Body of pancreas (tissue), 4 donors: ENCODE data around the gene COMT. TPM values are rescaled to one million over a fixed set of nuclear protein-coding genes. Genes with fewer than 3 reads are reported as not detected.

Experiments
- ATAC-seq: fragments of 150-250 bp; one replicate; pipeline ENCODE4 v1.9.1; 2016
- DNase-seq, 4 donors: peaks; one replicate each; pipeline ENCODE4 v3.0.0-alpha.2; 2019
- H3K27ac ChIP-seq, 4 donors: fragments of 200-600 bp; sonication (generic); 1 replicate in 3 of 4; 2 replicates in 1 of 4; pipeline versions ENCODE4 v1.5.1 to v1.6.1; 2016 to 2019; ENCODE audit warnings: mild to moderate bottlenecking in 1 of 4, mixed read lengths in 1 of 4, moderate library complexity in 1 of 4
- H3K27me3 ChIP-seq, 2 donors: fragments of 200-600 bp; sonication (generic); one replicate each; pipeline ENCODE4 v1.6.0; 2016; ENCODE audit warnings: mild to moderate bottlenecking in 1 of 2
- H3K36me3 ChIP-seq, 2 donors: fragments of 200-600 bp; sonication (generic); replicated peaks in 1 of 2; 2 replicates each; pipeline ENCODE4 v1.5.1; 2016; ENCODE audit warnings: low read depth in 2 of 2; ENCODE audit not compliant: insufficient read depth in 1 of 2
- H3K4me1 ChIP-seq: fragments of 200-600 bp; sonication (generic); one replicate; pipeline ENCODE4 v1.6.0; 2016
- H3K4me3 ChIP-seq, 2 donors: fragments of 200-600 bp; sonication (generic); 1 replicate in 1 of 2; 2 replicates in 1 of 2; pipeline ENCODE4 v1.5.1; 2016 to 2019
- H3K9me3 ChIP-seq, 3 donors: fragments of 200-600 bp; sonication (generic); 1 replicate in 2 of 3; 2 replicates in 1 of 3; pipeline ENCODE4 v1.5.1; 2016
- CTCF ChIP-seq, 7 experiments: fragments of 450-650 bp in 4 of 7; fragments of 200-600 bp in 3 of 7; sonication (generic) in 3 of 7; IDR thresholded peaks; one replicate each; pipeline ENCODE4 v1.5.1; 2016 to 2019; ENCODE audit warnings: antibody characterized with exemption in 7 of 7
- POLR2A ChIP-seq, 3 donors: fragments of 450-650 bp; IDR thresholded peaks; one replicate each; pipeline ENCODE4 v1.6.1; 2016; ENCODE audit warnings: antibody characterized with exemption in 3 of 3, mild to moderate bottlenecking in 2 of 3
- WGBS, 2 donors: methylation state at CpG; one replicate each; pipeline ENCODE4 v1.1.5; 2017; 5-methylcytosine and 5-hydroxymethylcytosine counted together
- intact Hi-C: fragments of 100-400 bp; cut with DNase I; formaldehyde crosslinking; loops from one replicate; pipeline ENCODE4 v1.15.1; 2023
- total RNA-seq, 2 donors: library from RNA; depleted of rRNA; stranded (reverse); fragments of >200 nt; gene quantifications; one replicate each; pipeline ENCODE4 v1.1.0, GENCODE V29; 2016

The COMT gene
- total RNA-seq, 2 donors from 2014 or later: 85.6 to 98.2 TPM

GRCh38 chr22:19991645-19992451 is 50.3 kb downstream of the COMT start:
- peaks cover under 1% of the 10 kb centered on the region for H3K4me1 ChIP-seq
- intact Hi-C loops: no loop called here
- H3K36me3 ChIP-seq: no peaks in the 10 kb centered on the region
- no peak for DNase-seq
- H3K9me3 ChIP-seq: no peaks in the 10 kb centered on the region
- H3K27ac ChIP-seq: no peak overlapping the region
- no peak overlapping the region for H3K4me3 ChIP-seq
- no peak for TF ChIP-seq CTCF (IDR thresholded peaks at IDR 0.05)
- TF ChIP-seq POLR2A (IDR thresholded peaks at IDR 0.05): no peak
- WGBS, 2 donors: 90 to 100% methylated on average over 5 to 23 of the region's 23 CpGs
- ATAC-seq: no peak
- no peaks in the 10 kb centered on the region for H3K27me3 ChIP-seq

GRCh38 chr22:19992481-19992911 is 50.9 kb downstream of the COMT start:
- ATAC-seq (no peak), DNase-seq (no peak)
- no peaks in the 10 kb centered on the region for H3K36me3 ChIP-seq
- no peaks in the 10 kb centered on the region for H3K9me3 ChIP-seq
- no peaks in the 10 kb centered on the region for H3K27me3 ChIP-seq
- intact Hi-C loops: no loop called here
- TF ChIP-seq CTCF (IDR thresholded peaks at IDR 0.05) (no peak), POLR2A (IDR thresholded peaks at IDR 0.05) (no peak)
- WGBS, 2 donors: 96 to 97% methylated on average over 3 to 7 of the region's 7 CpGs
- H3K4me1 ChIP-seq: no peaks in the 10 kb centered on the region
- H3K27ac ChIP-seq: no peak overlapping the region
- no peak overlapping the region for H3K4me3 ChIP-seq

GRCh38 chr22:19992921-19993355 is 51.4 kb downstream of the COMT start:
- H3K4me3 ChIP-seq: no peak overlapping the region
- H3K36me3 ChIP-seq: no peaks in the 10 kb centered on the region
- ATAC-seq (no peak), DNase-seq (no peak)
- intact Hi-C loops: no loop called here
- TF ChIP-seq POLR2A (IDR thresholded peaks at IDR 0.05): no peak
- no peak for TF ChIP-seq CTCF (IDR thresholded peaks at IDR 0.05)
- H3K27ac ChIP-seq: no peak overlapping the region
- no peaks in the 10 kb centered on the region for H3K4me1 ChIP-seq
- 70 to 79% methylated on average over 5 to 6 of the region's 6 CpGs for WGBS, 2 donors
- H3K27me3 ChIP-seq: no peaks in the 10 kb centered on the region
- H3K9me3 ChIP-seq: no peaks in the 10 kb centered on the region

GRCh38 chr22:19993926-19994325 is 52.4 kb downstream of the COMT start:
- H3K4me1 ChIP-seq: no peaks in the 10 kb centered on the region
- no peak overlapping the region for H3K4me3 ChIP-seq
- 87 to 89% methylated on average over 7 of the region's 7 CpGs for WGBS, 2 donors
- no peaks in the 10 kb centered on the region for H3K9me3 ChIP-seq
- TF ChIP-seq POLR2A (IDR thresholded peaks at IDR 0.05): no peak
- no peak for TF ChIP-seq CTCF (IDR thresholded peaks at IDR 0.05)
- DNase-seq (no peak), ATAC-seq (no peak)
- intact Hi-C loops: no loop called here
- no peaks in the 10 kb centered on the region for H3K27me3 ChIP-seq
- no peak overlapping the region for H3K27ac ChIP-seq
- no peaks in the 10 kb centered on the region for H3K36me3 ChIP-seq
